IPS-NIHi7 (cell line): Measurements from ENCODE around the gene MACROH2A2.
A peak's percentile ranks its signal among the peaks of the same experiment; 100 is the strongest.
"Not testable (repeated sequence)": the region's sequence is repeated elsewhere in the genome, so short reads cannot be mapped to it uniquely, and the experiment has no call there.

Experiments used
- DNase-seq: peaks from one replicate; pipeline ENCODE4 v3.0.0; 2012; ENCODE audit warnings: mixed read lengths; ENCODE audit errors: extremely low spot score

Gene MACROH2A2

DNA sequence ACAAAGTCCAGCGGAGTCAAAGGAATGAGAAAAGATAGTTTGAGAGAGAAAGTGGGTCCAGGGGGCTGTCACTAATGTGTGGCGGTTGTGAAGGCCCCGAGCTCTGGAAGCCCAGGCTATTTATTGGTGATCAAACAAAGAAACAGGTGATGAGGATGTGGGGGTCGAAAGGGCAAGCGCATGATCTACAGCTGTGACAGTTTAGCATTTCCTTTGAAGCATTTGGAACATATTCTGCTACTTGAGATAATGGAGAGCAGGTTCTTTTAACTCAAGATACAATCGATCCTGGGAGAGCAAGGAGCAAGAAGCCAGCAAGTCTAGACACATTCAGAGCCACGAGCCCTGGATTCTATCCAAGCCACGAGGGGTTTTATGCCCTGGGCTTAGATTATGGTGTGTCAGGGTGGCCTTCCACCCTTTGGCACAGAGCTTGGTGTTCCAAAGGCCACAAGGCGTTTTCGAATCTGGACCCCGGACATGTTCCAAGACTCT lies 48.5 kb downstream of the MACROH2A2 start:
- not testable (repeated sequence) for DNase-seq

DNA sequence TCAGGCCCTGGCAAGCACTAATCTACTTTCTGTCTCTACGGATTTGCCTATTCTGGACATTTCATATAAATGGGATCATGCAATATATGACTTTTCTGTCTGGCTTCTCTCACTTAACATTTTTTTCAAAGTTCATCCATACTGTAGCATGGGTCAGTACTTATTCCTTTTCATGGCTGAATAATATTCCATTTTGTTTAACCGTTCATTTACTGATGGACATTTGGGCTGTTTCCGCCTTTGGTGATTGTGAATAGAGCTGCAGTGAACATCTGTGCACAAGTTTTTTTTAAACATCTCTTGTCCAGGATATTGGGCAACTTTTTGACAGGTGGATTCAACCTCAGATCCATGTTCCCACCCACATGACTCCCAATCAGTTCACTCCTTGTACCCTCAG lies 49.0 kb downstream of the MACROH2A2 start:
- DNase-seq: no peak

DNA sequence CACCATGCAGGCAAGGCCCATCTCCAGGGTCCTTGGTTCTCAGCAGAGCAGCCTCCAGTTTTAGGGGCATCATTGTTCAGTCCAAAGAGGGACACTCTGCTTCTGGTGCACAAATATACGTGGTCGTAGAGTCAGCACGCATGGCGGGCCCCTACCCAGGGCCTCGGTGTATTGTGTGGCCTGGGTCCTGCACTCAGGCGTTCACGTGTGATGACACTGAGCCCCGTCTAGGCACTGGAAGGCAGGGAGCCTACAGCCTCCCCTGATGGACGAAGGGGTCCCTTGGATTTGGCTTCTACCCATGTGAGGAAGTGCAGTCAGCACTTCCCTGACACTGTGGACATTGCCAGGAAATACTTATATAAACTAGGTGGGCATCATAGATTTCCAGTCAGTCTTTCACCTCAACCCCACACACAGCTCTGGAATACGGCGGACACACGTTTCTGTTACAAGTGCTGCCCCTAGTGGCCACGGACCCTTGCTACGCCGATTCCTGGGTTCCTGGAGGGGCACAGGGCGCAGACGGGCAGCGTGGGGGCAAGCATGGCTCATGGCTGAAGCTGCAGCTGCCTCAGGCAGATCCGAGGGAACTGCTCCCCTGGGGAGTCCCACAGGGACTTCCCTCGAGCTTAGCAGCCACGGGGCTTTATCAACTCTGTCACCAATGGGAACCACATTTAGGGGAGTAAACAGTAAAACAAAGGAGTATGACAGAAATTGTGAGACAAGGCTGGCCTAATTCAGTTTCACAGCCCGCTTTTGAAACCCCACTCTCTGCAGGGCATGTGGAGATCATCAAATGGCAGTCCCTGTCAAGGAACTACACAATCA lies 54.5 kb downstream of the MACROH2A2 start:
- DNase-seq: peak; percentile 84

DNA sequence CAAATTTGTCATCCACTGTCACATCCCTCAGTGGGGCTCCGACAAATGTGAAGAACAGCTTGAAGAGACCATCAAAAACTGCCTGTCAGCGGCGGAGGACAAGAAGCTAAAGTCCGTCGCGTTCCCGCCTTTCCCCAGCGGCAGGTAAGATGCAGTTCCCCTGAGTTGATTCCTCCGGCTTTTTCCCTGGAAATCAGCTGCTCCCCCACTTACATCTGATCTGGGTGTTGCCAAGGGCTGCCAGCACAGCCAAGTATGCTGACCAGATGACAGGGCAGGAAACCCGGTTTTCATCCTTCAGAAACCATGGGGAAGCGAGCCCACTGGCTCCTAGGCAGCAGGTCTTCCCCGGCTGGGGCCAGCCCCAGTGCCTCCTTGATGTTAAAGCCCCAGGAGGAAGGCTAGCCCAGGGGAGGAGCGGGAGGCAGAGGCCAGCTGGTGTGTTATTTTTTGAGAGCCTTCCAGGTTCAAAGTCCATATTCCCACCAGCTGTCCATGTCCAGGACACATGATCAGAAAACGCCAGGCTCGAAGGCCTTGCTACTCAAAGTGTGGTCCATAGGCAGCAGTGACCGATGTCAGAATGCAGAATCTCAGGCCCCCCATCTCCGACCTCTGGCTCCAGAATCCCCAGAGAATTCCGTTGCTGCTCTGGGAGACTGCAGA lies 56.6 kb downstream of the MACROH2A2 start:
- DNase-seq: no peak

DNA sequence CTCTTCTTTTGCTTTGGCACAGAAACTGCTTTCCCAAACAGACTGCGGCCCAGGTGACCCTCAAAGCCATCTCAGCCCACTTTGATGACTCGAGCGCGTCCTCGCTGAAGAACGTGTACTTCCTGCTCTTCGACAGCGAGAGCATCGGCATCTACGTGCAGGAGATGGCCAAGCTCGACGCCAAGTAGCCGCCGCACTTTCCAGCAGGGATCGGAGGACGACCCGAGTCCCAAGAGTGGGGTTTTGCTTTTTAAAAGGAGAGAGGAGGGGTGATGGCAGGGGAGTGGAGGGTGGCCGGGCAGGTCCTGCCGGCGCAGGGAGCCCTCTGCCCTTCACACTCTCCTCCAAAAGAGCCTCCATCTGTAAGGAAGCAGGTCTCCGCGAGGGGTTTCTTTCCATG lies 58.9 kb downstream of the MACROH2A2 start:
- no peak for DNase-seq

DNA sequence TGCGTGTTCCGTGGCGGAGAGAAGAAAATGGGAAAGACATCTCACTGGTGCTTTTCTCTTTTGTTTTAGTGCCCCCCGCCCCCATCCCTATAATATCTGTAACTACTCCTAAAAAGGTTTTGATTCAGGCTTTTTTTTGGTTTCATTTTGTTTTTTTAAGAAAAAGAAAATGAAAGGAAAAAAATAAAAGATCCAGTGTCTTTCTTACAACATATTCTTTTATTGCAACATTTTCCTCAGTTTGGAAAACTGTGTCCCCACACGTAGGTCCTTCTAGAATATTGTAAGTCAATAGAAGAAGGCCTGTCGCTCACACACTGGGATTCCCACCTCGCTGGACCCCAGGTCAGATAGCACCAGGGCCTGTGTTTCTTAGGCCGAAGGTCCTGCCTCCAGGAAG lies 59.4 kb downstream of the MACROH2A2 start:
- no peak for DNase-seq

DNA sequence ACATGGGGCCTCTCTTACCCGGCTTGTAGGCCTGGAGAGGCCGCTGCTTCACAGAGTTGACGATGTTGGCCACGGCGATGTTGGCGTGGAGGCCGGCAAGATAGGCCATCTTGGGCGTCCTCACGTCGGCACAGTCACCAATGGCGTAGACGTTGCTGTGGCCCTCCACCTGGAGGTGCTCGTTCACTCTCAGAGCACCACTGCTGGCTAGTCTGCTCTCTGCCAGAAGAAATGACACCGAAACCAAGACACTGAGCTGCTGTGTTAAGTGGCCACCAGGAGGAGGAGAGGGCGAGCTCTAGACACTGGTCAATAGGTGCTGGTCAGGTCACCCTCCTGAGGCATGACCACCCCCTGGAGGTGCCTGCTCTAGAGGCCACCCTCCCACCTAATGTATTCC lies 62.3 kb downstream of the MACROH2A2 start:
- DNase-seq: no peak

DNA sequence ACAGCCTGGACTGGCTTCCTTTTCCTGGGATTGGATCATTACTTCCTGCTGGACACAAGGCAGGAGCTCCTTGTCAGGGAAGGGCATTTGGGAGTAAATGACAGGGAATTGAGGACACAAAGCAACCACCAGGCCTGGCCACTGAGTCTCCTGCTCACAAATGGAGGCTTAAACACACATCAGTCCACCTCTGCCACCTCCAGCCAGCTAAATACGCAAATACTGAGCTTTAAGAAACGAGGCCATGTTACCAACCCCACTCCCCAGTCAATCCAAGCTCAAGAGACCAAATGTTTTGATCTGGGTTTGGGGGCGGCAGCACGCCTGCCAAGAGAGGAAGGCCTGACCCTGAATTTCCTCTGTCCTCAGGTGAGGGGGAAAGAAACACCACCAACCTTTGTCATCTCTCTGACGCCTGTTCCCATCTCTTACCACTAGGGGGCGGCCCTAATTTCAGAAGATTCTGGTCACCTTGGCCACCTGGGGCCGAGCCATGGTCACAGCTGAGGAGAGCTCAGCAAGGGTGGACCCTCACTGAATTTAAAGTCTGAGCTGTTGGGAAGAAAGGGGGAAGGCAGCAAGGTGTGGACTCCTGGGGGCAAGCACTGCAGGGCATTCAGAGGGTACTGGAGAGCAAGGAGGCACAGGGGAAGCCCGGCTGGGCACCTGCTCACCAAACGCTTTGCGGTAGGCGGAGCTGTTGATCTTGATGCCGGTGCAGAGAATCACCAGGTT lies 63.5 kb downstream of the MACROH2A2 start:
- DNase-seq: peak; percentile 86

DNA sequence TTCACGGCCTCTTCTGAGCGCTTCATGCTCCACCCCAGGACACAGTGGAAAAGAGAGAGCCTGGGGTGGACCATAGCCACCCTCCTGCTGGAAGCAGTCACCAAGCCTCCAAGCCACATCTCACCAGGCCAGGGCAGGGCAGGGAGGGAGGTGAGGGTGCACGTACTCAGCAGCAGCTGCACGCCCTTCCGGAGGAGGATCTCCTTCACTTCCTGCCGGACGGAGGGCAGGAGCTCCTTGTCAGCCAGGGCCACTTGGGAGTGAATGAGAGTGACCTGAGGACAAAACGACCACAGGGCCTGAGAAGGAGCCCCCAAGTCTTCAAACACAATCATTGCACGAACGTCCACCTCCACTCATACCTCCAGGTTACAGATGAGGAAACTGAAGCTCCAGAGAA lies 65.0 kb downstream of the MACROH2A2 start:
- DNase-seq: no peak

DNA sequence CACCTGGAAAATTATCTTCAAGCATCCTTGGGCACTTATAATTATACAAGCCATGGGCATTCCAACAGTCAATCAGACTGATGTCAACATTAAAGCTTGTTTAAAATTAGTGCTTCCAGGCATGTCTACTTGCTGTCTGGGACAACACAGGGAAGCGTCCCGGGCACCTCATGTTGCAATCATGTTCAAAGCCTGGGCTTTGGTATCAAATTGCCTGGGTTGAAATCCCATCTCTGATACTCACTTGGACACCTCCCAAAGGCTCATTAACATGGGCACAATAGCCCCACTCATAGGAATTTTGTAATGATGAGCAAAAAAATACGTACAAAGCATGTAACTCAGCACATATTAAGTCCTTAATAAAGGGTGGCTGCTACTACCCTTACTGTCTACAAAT lies 65.5 kb downstream of the MACROH2A2 start:
- no peak for DNase-seq

DNA sequence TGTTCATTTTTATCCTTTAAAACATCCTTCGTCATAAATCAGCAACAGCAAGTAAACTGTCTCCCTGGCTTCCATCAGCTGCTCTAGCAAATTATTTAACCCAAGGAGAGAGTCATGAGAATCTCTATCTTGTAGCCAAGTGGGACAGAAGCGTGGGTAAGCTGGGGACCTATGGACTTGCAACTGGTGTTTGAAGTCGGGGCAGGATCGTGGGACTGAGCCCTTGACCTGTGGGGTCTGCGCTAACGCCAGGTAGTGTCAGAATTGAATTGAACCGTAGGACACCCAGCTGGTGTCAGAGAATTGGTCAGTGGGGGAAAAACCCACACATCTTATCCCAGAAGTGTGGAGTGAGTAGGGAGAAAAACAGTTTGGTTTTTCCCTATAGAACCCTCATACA lies 66.6 kb downstream of the MACROH2A2 start:
- DNase-seq: no peak

DNA sequence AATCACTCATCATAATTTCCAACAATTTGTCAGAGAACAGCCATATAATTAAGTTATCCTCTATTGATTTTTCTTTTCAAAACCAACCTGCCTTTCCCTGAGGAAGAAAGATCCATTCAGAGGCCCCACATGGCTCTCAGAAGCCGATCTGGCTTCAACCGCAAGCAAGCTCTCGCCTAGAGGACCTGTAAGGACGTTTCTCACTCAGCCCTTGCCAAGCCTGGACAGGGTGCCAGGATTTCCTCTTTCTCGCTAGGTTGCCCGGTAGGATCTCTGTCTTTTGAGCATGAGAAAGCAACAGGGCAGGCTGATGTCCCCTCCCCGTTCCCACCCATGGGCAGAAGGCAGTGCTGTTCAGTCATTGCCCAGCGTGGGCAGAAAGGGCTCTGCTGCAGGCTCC lies 67.0 kb downstream of the MACROH2A2 start:
- DNase-seq: no peak

DNA sequence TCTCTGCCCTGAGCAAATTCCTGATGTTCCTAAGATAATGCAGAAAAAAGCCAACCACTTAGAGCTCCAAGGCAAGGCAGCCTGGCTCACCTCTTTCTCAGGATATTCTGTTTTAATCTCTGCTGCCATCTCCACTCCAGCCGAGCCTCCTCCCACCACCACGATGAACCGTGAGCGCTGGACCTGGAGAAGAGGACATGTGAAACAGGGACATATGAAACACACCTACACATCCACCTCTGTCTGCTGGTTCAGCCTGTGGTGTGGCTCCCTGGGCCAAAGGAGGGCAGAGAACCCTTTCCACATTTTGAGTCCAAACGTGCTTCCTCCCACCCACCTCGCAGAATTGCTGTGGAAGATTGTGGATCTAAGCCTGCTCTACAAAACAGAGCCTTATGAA lies 67.8 kb downstream of the MACROH2A2 start:
- DNase-seq: no peak

DNA sequence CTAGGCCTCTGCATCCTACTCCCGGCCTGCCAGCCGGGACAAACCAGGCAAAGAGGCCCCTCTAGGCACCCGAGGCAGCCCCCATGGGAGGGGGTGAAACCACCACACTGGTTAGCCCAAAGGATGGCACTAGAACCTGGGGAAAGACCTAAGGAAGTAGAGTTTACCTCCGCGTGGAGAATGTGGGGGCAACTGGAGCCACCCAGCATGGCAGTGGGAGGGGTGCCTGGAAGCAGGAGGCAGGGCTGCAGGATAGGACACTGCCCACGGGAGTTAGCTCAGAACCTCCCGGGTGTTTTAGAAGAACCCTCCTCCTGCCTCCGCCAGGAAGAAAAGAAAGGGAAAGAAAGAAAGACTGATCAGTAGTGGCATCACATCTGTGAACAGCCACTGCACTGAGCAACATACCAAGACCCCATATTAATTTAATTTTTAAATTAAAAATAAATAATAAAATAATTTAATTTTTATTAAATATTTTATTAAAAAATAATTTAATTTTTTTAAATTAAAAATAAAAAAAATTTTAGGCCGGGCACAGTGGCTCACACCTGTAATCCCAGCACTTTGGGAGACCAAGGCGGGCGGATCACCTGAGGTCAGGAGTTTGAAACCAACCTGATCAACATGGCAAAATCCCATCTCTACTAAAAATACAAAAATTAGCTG lies 68.8 kb downstream of the MACROH2A2 start:
- no peak for DNase-seq

DNA sequence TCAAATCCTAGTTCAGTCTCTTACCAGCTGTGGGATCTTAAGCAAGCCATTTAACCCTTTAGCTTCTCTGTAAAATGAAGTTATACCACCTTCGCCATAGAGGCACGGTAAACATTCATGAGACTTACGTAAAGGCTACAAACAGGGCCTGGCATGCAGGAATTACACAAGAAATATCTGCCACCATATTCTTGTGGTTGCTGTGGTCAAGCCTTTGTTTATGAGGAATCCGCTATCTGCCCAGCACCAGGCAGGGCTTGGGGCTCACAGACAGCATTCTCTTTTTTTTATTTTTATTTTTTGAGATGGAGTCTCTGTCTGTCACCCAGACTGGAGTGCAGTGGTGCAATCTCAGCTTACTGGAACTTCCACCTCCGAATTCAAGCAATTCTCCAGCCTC lies 70.1 kb downstream of the MACROH2A2 start:
- DNase-seq: no peak

DNA sequence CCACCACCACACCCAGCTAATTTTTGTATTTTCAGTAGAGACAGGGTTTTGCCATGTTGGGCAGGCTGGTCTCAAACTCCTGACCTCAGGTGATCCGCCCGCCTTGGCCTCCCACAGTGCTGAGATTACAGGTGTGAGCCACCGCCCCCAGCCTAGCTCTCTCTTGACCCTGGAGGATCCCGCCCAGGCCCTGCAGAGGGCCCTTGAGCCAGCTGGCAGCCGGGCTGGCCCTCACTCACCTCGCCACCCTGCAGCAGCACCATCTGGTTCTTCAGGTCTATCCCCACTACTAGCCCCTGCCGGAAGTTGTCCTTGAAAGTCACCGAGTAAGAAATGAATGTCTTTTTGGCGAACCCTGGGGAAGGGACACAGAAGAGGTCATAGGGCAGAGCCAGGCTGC lies 70.5 kb downstream of the MACROH2A2 start:
- not testable (repeated sequence) for DNase-seq

DNA sequence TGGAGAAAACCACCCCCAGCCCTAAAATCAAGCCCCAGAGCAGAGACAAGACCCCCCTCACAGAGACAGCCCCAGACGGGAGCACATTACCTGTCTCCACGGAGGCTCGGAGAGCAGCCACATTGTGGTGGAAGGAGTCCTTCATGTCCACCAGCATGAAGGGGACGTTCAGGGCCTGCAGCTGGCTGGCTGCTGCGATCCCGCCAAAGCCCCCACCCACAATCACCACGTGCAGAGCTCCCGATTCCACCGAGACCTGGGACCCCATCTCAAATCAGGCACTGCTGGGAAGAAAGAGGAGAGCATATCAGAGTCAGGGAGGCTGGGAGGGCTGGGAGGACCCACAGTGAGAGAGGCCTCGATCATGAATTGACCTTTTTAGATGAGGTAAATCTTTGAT lies 71.2 kb downstream of the MACROH2A2 start:
- no peak for DNase-seq

DNA sequence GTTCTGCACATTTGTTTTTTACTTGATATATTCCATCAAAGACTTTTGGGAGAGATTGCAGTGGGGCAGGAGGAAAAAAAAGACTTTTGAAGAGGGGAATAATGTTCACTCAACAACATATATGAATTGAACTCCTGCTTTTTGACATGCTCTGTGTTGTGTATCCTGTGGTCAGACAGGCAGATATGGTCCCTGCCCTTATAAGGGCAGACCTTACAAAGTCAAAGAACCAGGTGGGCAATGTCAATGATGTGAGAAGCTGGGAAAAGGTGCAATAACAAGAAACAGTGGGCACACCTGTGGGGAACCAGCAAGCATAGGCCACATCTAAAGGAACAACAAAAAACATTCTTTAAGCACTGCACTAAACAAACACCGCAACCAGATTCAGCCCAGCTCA lies 71.8 kb downstream of the MACROH2A2 start:
- DNase-seq: no peak

DNA sequence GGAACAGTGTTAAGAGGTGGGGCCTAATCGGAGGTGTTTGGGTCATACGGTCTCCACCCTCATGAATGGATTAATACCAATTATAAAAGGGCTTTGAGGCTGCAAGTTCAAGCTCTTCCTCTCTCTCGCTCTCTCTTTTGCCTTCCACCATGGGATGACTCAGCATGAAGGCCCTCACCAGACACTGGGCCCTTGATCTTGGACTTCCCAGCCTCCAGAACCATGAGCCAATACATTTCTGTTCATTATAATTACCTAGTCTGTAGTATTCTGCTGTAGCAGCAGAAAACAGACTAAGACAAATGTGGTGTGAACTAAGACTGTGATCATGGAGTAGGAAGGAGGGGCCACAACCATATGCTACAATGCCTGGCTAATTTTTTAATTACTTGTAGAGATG lies 72.3 kb downstream of the MACROH2A2 start:
- no peak for DNase-seq

DNA sequence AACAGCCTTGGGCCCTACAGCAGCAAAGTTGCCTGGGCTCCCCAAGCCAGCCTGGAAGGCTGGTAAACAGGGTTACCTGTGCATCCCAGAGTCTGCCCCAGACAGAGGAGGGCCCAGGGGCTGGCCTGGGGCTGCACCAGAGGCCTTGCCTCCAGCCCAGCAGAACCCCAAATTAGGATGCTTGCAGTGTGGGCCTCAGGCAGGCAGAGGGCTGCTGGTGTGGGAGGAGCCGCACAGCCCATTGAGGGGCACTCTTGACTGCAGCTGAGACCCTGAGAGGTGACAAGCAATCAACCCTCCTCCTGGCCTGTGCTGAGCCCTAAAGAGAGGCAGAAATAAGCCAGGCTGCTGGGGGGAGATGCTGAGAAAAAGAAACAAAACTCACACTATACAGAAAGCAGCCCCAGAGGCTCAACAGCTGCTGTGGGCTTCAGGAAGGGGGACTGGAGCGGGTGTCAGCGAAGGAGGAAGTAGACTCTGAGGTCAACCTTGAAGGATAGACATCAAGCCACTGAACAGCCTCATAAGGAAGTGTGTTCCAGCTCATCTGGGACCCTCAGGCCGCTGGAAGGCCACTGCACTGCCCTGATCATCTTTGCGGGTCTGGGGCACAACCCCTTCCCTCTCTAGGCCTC lies 73.4 kb downstream of the MACROH2A2 start:
- DNase-seq: no peak

DNA sequence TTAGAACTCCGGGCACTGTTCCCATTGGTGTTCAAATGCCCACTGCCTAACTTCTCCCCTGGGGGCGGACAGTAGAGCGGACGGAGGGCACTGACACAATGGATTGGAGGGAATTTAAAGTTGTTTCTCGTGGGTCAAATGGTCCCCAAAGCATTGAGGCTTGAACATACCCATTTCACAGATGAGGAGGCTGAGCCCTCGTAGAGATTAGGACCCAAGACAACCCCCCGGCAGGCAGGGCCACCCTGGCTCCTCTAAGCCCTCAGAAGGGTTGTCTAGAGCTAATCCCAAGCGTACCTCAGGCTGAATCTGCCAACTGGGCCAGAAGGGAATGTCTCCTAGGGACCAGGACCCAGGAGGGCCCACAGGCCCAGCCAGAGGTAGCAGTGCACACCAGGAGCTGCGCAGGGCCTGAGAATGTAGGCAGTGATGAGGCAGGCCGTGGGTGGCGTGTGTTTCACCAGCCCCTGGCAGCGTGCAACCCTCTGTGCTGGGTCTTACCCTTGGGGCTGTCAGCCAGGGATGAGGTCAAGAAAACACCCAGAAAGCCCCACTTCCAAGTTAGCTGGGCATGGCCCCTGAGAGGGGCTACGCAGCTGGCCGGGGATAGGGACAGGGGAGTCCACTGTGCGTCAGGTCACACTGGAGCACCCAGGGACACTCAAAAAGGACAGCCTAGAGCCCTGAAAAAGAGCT lies 74.2 kb downstream of the MACROH2A2 start:
- no peak for DNase-seq
